Tibial nerve (tissue), 4 donors: ENCODE results near the gene LGALS14. TPM values are rescaled to one million over a fixed set of nuclear protein-coding genes. Genes with fewer than 3 reads are reported as not detected.
"Not testable (repeated sequence)": the region's sequence is repeated elsewhere in the genome, so short reads cannot be mapped to it uniquely, and the experiment has no call there.

Source experiments
- DNase-seq, 2 donors: peaks; one replicate each; pipeline ENCODE4 v3.0.0-alpha.2; 2019; ENCODE audit warnings: low spot score in 2 of 2
- H3K27ac ChIP-seq, 4 donors: fragments of 200-600 bp; sonication (generic) in 3 of 4; one replicate each; pipeline ENCODE4 v1.5.1; 2017 to 2019; ENCODE audit warnings: mild to moderate bottlenecking in 1 of 4
- H3K27me3 ChIP-seq, 2 donors: fragments of 200-600 bp; sonication (generic) in 1 of 2; one replicate each; pipeline versions ENCODE4 v1.5.1 to v1.6.0; 2017 to 2019
- H3K36me3 ChIP-seq, 3 donors: fragments of 200-600 bp; sonication (generic); one replicate each; pipeline ENCODE4 v1.5.1; 2018 to 2019
- H3K4me1 ChIP-seq, 4 donors: fragments of 200-600 bp; sonication (generic) in 3 of 4; one replicate each; pipeline ENCODE4 v1.5.1; 2017 to 2019
- H3K4me3 ChIP-seq, 4 donors: fragments of 200-600 bp; sonication (generic) in 3 of 4; one replicate each; pipeline ENCODE4 v1.5.1; 2017 to 2019; ENCODE audit warnings: mild to moderate bottlenecking in 1 of 4, moderate library complexity in 1 of 4
- H3K9me3 ChIP-seq, 4 donors: fragments of 200-600 bp; sonication (generic) in 3 of 4; one replicate each; pipeline ENCODE4 v1.5.1; 2017 to 2019
- EP300 ChIP-seq, 2 donors: sonication (generic); formaldehyde crosslinking; IDR thresholded peaks; one replicate each; pipeline ENCODE4 v1.6.1; 2017; ENCODE audit warnings: antibody characterized with exemption in 2 of 2, mild to moderate bottlenecking in 1 of 2
- POLR2A ChIP-seq, 2 donors: fragments of 450-650 bp; IDR thresholded peaks; one replicate each; pipeline ENCODE4 v1.6.1; 2017; ENCODE audit warnings: antibody characterized with exemption in 2 of 2, mild to moderate bottlenecking in 2 of 2, moderate library complexity in 2 of 2
- WGBS, 2 donors: methylation state at CpG; one replicate each; pipeline ENCODE4 v1.1.5; 2018; 5-methylcytosine and 5-hydroxymethylcytosine counted together
- total RNA-seq, 4 donors: library from RNA; depleted of rRNA; stranded (reverse); fragments of >200 nt; gene quantifications; one replicate each; pipeline ENCODE4 v1.1.0, GENCODE V29; 2016
- TF ChIP-seq, protein P1 (sequence below), 5 experiments: fragments of 200-600 bp in 3 of 5; fragments of 450-650 bp in 2 of 5; sonication (generic) in 3 of 5; IDR thresholded peaks; one replicate each; pipeline ENCODE4 v1.5.1; 2016 to 2019; ENCODE audit warnings: antibody characterized with exemption in 5 of 5, mild to moderate bottlenecking in 3 of 5, moderate library complexity in 2 of 5

The LGALS14 gene, protein sequence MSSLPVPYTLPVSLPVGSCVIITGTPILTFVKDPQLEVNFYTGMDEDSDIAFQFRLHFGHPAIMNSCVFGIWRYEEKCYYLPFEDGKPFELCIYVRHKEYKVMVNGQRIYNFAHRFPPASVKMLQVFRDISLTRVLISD
- total RNA-seq = not detected

DNA sequence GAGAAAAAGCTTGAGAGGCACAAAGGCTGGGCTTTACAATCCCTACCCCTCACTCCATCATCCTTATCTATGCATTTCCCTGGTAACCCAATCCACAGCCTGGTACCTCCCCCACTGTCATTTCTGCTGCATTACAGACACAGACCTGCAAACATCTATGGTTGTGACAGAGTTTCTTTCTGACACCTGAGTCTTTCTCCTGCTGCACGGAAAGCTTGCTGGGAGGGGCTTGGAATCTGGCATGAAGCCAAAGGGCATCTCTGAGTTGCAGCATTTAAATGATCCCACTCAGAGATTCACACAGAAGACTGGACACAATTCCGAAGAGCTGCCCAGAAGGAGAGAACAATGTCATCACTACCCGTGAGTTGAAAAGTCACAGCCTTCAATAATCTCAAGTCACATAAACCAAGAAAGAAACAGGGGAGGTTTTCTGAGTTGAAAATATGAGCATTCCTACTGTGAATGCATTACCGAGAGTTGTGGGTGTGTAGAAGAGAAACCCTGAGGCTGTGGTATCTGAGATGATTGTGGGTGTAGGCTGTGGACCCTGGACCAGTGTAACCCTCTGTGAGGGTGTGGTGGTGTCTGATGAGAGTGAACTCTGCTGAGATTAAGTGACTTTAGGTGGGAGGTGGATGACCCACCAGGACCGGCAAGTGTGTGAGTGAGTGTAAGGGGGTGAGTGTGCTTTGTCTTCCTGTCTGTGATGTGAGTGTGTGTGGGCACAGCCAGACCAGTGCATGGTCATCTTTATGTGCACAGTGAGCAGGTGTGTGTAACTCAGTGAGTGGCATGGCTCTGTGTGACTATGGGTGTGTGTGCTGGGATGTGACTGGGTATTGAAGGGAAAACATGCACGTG is at the start of gene LGALS14:
Gene LGALS14 (plus strand): TSS at position 301 of the 864 bp plus-strand sequence. CDS start 48 bp downstream, at position 349.
- H3K4me3 ChIP-seq = no peak within 1 kb of the TSS
- no peaks in the 10 kb centered on the region for H3K27me3 ChIP-seq
- DNase-seq = no peak
- no peak for TF ChIP-seq EP300 (IDR thresholded peaks at IDR 0.05)
- TF ChIP-seq POLR2A (IDR thresholded peaks at IDR 0.05) = no peak
- TF ChIP-seq, protein P1, sequence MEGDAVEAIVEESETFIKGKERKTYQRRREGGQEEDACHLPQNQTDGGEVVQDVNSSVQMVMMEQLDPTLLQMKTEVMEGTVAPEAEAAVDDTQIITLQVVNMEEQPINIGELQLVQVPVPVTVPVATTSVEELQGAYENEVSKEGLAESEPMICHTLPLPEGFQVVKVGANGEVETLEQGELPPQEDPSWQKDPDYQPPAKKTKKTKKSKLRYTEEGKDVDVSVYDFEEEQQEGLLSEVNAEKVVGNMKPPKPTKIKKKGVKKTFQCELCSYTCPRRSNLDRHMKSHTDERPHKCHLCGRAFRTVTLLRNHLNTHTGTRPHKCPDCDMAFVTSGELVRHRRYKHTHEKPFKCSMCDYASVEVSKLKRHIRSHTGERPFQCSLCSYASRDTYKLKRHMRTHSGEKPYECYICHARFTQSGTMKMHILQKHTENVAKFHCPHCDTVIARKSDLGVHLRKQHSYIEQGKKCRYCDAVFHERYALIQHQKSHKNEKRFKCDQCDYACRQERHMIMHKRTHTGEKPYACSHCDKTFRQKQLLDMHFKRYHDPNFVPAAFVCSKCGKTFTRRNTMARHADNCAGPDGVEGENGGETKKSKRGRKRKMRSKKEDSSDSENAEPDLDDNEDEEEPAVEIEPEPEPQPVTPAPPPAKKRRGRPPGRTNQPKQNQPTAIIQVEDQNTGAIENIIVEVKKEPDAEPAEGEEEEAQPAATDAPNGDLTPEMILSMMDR (IDR thresholded peaks at IDR 0.05) = no peak
- H3K27ac ChIP-seq = no peak within 1 kb of the TSS
- no peaks in the 10 kb centered on the region for H3K4me1 ChIP-seq
- no peaks in the 10 kb centered on the region for H3K9me3 ChIP-seq
- no peaks in the 10 kb centered on the region for H3K36me3 ChIP-seq
- 51 to 52% methylated on average over 6 of the region's 6 CpGs for WGBS, 2 donors

DNA sequence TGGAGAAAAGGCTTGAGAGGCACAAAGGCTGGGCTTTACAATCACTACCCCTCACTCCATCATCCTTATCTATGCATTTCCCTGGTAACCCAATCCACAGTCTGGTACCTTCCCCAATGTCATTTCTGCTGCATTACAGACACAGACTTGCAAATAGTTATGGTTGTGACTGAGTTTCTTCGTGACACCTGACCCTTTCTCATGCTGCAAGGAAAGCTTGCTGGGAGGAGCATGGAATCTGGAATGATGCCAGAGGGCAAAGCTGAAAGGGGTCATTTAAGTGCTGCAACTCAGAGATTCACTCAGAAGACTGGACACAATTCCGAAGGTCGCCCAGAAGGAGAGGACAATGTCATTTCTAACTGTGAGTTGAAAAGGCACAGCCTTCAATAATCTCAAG is 48.7 kb upstream of the LGALS14 start, which contains the start of gene LGALS16:
Gene LGALS16 (plus strand): TSS at position 301 of the 400 bp plus-strand sequence. CDS start 49 bp downstream, at position 350.
- no peak within 1 kb of the TSS for H3K27ac ChIP-seq
- H3K4me1 ChIP-seq = no peaks in the 10 kb centered on the region
- no peaks in the 10 kb centered on the region for H3K27me3 ChIP-seq
- TF ChIP-seq EP300 (IDR thresholded peaks at IDR 0.05) = no peak
- TF ChIP-seq, protein P1 (IDR thresholded peaks at IDR 0.05) = no peak
- TF ChIP-seq POLR2A (IDR thresholded peaks at IDR 0.05) = no peak
- WGBS, 2 donors = 32 to 50% methylated on average over 3 of the region's 3 CpGs
- no peak within 1 kb of the TSS for H3K4me3 ChIP-seq
- no peak for DNase-seq
- H3K36me3 ChIP-seq = no peaks in the 10 kb centered on the region
- H3K9me3 ChIP-seq = no peaks in the 10 kb centered on the region

DNA sequence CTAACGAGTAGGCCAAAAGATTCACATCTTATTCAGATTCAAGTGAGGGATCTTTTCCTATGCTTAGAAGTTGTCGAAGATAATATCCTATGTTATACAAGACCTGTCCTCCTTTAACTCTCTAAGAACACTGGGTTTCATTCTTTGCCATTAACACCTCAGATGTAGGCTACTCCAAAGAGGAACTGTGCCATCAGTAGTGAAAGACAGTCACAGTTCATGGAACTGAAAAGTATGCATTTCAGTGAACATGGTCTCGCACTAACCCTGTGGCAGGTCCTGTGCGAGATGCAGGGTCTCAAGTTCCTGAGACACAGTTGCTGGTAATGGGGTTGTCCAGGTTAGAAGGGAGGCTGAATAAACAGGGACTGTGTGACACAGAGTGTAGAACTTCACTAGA is 44.5 kb upstream of the LGALS14 start:
- no peaks in the 10 kb centered on the region for H3K27me3 ChIP-seq
- no peak for DNase-seq
- 81% methylated on average over 4 of the region's 4 CpGs for WGBS, 2 donors
- H3K4me1 ChIP-seq = no peaks in the 10 kb centered on the region
- TF ChIP-seq, protein P1 (IDR thresholded peaks at IDR 0.05) = no peak
- TF ChIP-seq POLR2A (IDR thresholded peaks at IDR 0.05) = no peak
- TF ChIP-seq EP300 (IDR thresholded peaks at IDR 0.05) = no peak
- no peak overlapping the region for H3K27ac ChIP-seq
- H3K9me3 ChIP-seq = no peaks in the 10 kb centered on the region
- H3K4me3 ChIP-seq = no peak overlapping the region
- H3K36me3 ChIP-seq = no peaks in the 10 kb centered on the region

DNA sequence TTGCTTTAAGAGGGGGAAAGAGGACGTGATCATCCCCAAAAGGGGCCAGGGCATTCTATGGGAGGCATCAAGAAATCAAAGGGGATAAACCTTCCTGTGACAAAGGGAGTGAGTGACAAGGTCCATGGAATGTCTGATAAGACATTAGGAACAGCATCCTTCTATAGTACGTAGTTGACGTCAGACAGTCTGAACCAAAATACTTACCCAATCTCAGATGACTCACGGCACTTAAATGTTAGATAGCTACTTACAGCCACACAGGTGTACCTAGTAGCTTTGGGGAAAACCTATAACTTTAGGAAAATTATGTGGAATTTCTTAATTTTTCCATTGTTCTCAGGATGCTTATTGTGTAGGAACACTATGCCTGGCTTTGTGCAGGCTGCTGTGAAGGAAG is 43.6 kb upstream of the LGALS14 start:
- TF ChIP-seq POLR2A (IDR thresholded peaks at IDR 0.05) (no peak), EP300 (IDR thresholded peaks at IDR 0.05) (no peak)
- TF ChIP-seq, protein P1 (IDR thresholded peaks at IDR 0.05) = no peak
- Histone ChIP-seq H3K4me1 (no peaks in the 10 kb centered on the region), H3K27me3 (no peaks in the 10 kb centered on the region), H3K27ac (no peak overlapping the region), H3K36me3 (no peaks in the 10 kb centered on the region), H3K4me3 (no peak overlapping the region), H3K9me3 (no peaks in the 10 kb centered on the region)
- no peak for DNase-seq
- WGBS, 2 donors = 64 to 77% methylated on average over 4 of the region's 4 CpGs

DNA sequence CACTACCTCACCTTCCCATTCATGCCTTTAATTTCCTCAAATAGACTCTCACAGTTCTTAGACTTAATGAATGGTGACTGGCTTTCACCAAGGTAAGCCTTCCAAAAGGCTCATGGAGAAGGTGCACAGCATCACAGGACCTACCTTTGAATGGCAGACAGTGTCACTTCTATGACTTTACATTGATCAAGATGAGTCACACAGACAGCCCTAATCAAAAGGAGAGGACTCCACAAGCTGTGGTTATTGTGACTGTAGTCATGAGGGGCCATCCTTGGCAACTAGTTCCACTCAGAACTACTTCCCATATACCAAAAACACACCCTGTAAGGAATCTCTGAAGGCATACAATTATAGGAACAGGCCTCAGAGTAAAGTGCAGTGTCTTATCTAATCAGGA is 42.7 kb upstream of the LGALS14 start:
- Histone ChIP-seq H3K36me3 (no peaks in the 10 kb centered on the region), H3K4me3 (no peak overlapping the region), H3K27ac (no peak overlapping the region)

DNA sequence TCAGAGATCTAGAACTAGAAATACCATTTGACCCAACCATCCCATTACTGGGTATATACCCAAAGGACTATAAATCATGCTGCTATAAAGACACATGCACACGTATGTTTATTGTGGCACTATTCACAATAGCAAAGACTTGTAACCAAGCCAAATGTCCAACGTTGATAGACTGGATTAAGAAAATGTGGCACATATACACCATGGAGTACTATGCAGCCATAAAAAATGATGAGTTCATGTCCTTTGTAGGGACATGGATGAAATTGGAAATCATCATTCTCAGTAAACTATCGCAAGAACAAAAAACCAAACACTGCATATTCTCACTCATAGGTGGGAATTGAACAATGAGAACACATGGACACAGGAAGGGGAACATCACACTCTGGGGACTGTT is 34.4 kb upstream of the LGALS14 start:
- H3K4me3 ChIP-seq, H3K36me3 ChIP-seq, H3K27ac ChIP-seq, H3K9me3 ChIP-seq, DNase-seq, H3K27me3 ChIP-seq, H3K4me1 ChIP-seq: not testable (repeated sequence)
- WGBS, 2 donors = 69 to 90% methylated on average over 2 to 3 of the region's 3 CpGs

More for the DNA sequence above, 42.7 kb upstream of the LGALS14 start:
- no peaks in the 10 kb centered on the region for H3K27me3 ChIP-seq
- no peak for DNase-seq
- no peaks in the 10 kb centered on the region for H3K9me3 ChIP-seq
- TF ChIP-seq, protein P1 (IDR thresholded peaks at IDR 0.05) = no peak
- no peak for TF ChIP-seq EP300 (IDR thresholded peaks at IDR 0.05)
- TF ChIP-seq POLR2A (IDR thresholded peaks at IDR 0.05) = no peak
- no peaks in the 10 kb centered on the region for H3K4me1 ChIP-seq
